GM12872 (cell line): ENCODE data around the gene IP6K2.

ENCODE experiments used
- CTCF ChIP-seq: IDR thresholded peaks from 3 replicates; pipeline ENCODE4 v1.5.1; 2011; ENCODE audit warnings: low read depth, mild to moderate bottlenecking, low read length, moderate library complexity; ENCODE audit not compliant: insufficient read depth

Gene IP6K2

DNA sequence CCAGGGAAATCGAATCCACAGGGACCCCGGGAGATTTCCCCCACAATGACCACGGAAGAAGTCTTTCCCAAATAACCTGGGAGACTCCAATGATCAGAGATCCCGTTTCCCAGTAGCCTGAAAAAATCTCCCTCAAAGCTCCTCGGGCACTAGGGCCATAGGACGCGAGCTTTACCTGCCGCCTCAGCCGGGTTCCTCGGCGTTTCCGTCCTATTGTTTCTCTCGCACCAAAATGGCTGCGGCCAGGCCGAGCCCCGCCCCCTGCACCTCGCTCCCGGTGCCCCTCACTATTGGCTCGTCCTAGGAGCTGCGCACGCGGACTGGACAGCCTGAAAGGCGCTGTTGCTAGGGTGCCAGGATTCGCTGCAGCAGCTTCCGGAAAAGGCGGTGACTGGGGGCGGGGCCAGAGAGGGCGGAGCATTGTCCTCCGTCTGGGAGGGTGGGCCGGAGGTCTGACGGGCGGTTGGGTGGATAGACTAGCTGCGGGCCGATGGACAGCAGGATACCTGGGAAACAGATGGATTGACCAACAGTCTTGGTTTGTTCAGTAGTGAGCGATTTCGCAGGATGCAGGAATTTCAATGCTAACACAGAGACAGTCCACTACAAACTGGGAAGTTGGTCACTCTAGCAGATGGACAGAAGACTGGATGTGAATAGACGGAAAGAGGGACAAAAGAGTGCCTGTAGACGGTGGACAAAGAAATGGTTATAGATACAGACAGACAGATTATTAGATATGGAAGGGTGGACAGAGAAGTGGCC lies at the start of gene IP6K2:
IP6K2 (minus strand) TSS at position 240 of the 765 bp plus-strand sequence. CDS start 21,930 bp downstream, outside the sequence.
- no peak for TF ChIP-seq CTCF

DNA sequence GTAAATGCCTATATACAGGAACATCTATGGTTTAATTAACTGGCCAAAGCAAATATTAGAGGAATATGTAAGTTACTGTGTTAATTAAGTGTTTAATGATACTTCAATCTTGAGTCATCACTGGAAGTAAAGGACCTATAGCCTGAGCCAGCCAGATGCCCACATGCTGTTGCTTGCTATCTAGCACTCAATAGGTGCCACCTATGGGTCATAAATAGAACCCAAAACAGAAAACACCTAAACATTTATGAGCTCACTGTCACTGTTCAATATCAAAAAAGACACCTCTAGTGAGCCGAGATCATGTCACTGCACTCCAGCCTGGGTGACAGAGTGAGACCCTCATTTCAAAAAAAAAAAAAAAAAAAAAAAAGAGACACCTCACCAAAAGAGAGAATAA lies 48.4 kb upstream of the IP6K2 start:
- TF ChIP-seq CTCF: no peak

DNA sequence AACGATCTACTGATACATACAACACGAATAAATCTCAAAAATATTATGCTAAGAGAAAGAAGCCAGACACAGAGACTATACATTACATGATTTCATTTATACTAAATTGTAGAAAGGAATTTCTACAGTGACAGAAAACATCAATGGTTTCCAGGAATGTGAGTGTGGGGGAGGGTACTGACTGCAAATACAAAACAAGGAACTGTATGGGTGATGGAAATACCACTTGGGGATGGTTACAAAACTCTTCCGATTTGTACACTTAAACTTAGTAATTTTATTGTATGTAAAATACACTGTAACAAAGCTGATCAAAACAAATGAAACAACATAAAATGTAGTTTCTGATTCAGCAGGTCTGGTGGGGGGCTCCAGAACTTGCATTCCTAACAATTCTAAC lies 45.8 kb upstream of the IP6K2 start:
- TF ChIP-seq CTCF: no peak

- no peak for TF ChIP-seq CTCF
These were observed 42.0 kb upstream of the IP6K2 start for GRCh38 chr3:48759071-48759470.

GRCh38 chr3:48756640-48757039 lies 39.6 kb upstream of the IP6K2 start:
- TF ChIP-seq CTCF: no peak

DNA sequence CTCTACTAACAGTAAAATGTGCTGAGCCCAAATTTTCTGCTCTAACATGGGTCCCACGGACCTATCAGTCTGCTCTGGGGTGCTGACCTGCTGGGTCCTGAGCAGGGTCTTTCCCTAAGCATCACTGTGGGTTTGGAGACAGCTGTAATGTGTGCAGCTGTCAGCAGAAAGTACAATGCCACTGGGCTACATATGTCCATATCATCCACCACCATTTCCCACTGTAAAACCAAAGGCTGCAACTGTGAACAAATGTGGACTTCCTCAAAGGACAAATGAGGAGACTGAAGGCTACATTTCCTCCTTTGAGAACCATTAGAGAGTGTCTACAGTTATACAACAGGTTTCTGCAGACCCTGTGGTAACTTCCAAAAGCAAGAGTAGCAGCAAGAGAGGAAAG lies 33.8 kb upstream of the IP6K2 start:
- TF ChIP-seq CTCF: no peak

GRCh38 chr3:48748754-48749153 lies 31.7 kb upstream of the IP6K2 start:
- no peak for TF ChIP-seq CTCF
